Esophagus squamous epithelium (tissue), 5 donors: Measurements from ENCODE around the gene PIPOX. TPM values are rescaled to one million over a fixed set of nuclear protein-coding genes. Genes with fewer than 3 reads are reported as not detected.

Experiments
- DNase-seq: peaks from one replicate; lab custom pipeline; 2025; lab: John Stamatoyannopoulos, UW
- H3K27ac ChIP-seq, 4 donors: fragments of 200-600 bp; sonication (generic); one replicate each; pipeline ENCODE4 v1.5.1; 2016 to 2019; ENCODE audit warnings: mild to moderate bottlenecking in 1 of 4
- H3K27me3 ChIP-seq, 4 donors: fragments of 200-600 bp; sonication (generic); 1 replicate in 3 of 4; 2 replicates in 1 of 4; pipeline versions ENCODE4 v1.5.1 to v1.6.0; 2017 to 2021; ENCODE audit warnings: antibody characterized with exemption in 1 of 4
- H3K36me3 ChIP-seq, 3 donors: fragments of 200-600 bp; sonication (generic); one replicate each; pipeline ENCODE4 v1.5.1; 2016 to 2019
- H3K4me1 ChIP-seq, 3 donors: fragments of 200-600 bp; sonication (generic); one replicate each; pipeline ENCODE4 v1.5.1; 2017 to 2019
- H3K4me3 ChIP-seq, 4 donors: fragments of 200-600 bp; sonication (generic); 1 replicate in 3 of 4; 2 replicates in 1 of 4; pipeline ENCODE4 v1.5.1; 2016 to 2019; ENCODE audit warnings: mild to moderate bottlenecking in 2 of 4, moderate library complexity in 1 of 4
- H3K9me3 ChIP-seq, 3 donors: fragments of 200-600 bp; sonication (generic); one replicate each; pipeline ENCODE4 v1.5.1; 2016 to 2019
- POLR2A ChIP-seq, 4 donors: fragments of 450-650 bp; IDR thresholded peaks; one replicate each; pipeline ENCODE4 v1.6.1; 2017; ENCODE audit warnings: antibody characterized with exemption in 4 of 4, mild to moderate bottlenecking in 4 of 4, moderate library complexity in 3 of 4
- WGBS, 2 donors: methylation state at CpG; one replicate each; pipeline ENCODE4 v1.1.5; 2018; 5-methylcytosine and 5-hydroxymethylcytosine counted together
- intact Hi-C: fragments of 100-400 bp; cut with DNase I; formaldehyde crosslinking; loops from one replicate; pipeline ENCODE4 v1.15.0; 2022
- total RNA-seq, 4 donors: library from RNA; depleted of rRNA; stranded (reverse); fragments of >200 nt; gene quantifications; one replicate each; pipeline ENCODE4 v1.1.0, GENCODE V29; 2016
- TF ChIP-seq, protein P1 (sequence below), 6 experiments: fragments of 450-650 bp in 4 of 6; fragments of 200-600 bp in 2 of 6; sonication (generic) in 2 of 6; IDR thresholded peaks; one replicate each; pipeline ENCODE4 v1.5.1; 2016 to 2019; ENCODE audit warnings: antibody characterized with exemption in 6 of 6, mild to moderate bottlenecking in 4 of 6, moderate library complexity in 4 of 6
- donor health status: DM: yes; HTN: yes; CAD: no.

PIPOX gene
- total RNA-seq, 4 donors from 2014 or later, result 1.3 to 4.2 TPM; not detected in 2

- H3K4me3 ChIP-seq, result no peak overlapping the region
- TF ChIP-seq, protein P1, sequence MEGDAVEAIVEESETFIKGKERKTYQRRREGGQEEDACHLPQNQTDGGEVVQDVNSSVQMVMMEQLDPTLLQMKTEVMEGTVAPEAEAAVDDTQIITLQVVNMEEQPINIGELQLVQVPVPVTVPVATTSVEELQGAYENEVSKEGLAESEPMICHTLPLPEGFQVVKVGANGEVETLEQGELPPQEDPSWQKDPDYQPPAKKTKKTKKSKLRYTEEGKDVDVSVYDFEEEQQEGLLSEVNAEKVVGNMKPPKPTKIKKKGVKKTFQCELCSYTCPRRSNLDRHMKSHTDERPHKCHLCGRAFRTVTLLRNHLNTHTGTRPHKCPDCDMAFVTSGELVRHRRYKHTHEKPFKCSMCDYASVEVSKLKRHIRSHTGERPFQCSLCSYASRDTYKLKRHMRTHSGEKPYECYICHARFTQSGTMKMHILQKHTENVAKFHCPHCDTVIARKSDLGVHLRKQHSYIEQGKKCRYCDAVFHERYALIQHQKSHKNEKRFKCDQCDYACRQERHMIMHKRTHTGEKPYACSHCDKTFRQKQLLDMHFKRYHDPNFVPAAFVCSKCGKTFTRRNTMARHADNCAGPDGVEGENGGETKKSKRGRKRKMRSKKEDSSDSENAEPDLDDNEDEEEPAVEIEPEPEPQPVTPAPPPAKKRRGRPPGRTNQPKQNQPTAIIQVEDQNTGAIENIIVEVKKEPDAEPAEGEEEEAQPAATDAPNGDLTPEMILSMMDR (IDR thresholded peaks at IDR 0.05), result no peak
- no peak overlapping the region for H3K27ac ChIP-seq
- no peaks in the 10 kb centered on the region for H3K4me1 ChIP-seq
- H3K36me3 ChIP-seq, result no peaks in the 10 kb centered on the region
- no peak for DNase-seq
- peaks cover 0 to 11% (median 0%) of the 10 kb centered on the region in 4 donors for H3K27me3 ChIP-seq
- H3K9me3 ChIP-seq, result no peaks in the 10 kb centered on the region
- intact Hi-C loops, result no loop called here
- WGBS, 2 donors, result 53 to 69% methylated on average over 6 of the region's 6 CpGs
Measured at GRCh38 chr17:29060475-29060874, 17.5 kb downstream of the PIPOX start.

DNA sequence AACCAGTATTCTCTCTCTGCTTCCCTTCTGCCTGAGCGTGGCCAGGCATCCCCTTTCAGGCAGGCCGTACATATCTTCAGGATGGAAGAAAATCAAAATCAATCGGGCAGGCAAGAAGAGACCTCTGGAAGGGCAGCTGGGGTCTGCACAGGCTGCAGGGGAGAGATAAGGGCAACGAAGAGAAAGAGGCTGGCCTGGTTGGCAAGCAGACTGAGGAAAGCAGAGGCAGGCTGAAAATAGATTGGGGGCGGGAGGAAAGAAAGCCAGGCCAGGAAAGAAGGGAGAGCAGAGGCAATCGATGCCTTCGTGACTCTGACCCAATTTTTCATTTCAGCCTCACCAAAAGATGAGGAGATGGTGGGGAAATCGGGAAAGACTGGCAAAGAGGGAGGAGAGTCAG is 18.1 kb downstream of the PIPOX start:
- no peak overlapping the region for H3K27ac ChIP-seq
- DNase-seq, result no peak
- no peak for TF ChIP-seq POLR2A (IDR thresholded peaks at IDR 0.05)
- TF ChIP-seq, protein P1 (IDR thresholded peaks at IDR 0.05), result no peak
- 58 to 61% methylated on average over 8 of the region's 8 CpGs for WGBS, 2 donors
- intact Hi-C loops, result no loop called here
- no peak overlapping the region for H3K4me3 ChIP-seq
- peaks cover 0 to 5% (median 0%) of the 10 kb centered on the region in 3 donors for H3K4me1 ChIP-seq
- no peaks in the 10 kb centered on the region for H3K36me3 ChIP-seq
- no peaks in the 10 kb centered on the region for H3K9me3 ChIP-seq
- peaks cover 0 to 12% (median 0%) of the 10 kb centered on the region in 4 donors for H3K27me3 ChIP-seq

- no peak overlapping the region for H3K27ac ChIP-seq
- H3K4me3 ChIP-seq, result no peak overlapping the region
- 83 to 88% methylated on average over 7 to 9 of the region's 9 CpGs for WGBS, 2 donors
- H3K9me3 ChIP-seq, result no peaks in the 10 kb centered on the region
- H3K36me3 ChIP-seq, result no peaks in the 10 kb centered on the region
- TF ChIP-seq, protein P1 (IDR thresholded peaks at IDR 0.05), result no peak
- no peak for TF ChIP-seq POLR2A (IDR thresholded peaks at IDR 0.05)
- no peak for DNase-seq
- H3K4me1 ChIP-seq, result peaks cover 0 to 6% (median 0%) of the 10 kb centered on the region in 3 donors
- intact Hi-C loops, result no loop called here
- peaks cover 0 to 13% (median 0%) of the 10 kb centered on the region in 4 donors for H3K27me3 ChIP-seq
Measured at GRCh38 chr17:29062215-29062614, 19.3 kb downstream of the PIPOX start.

- intact Hi-C loops, result no loop called here
- 75 to 88% methylated on average over 7 of the region's 7 CpGs for WGBS, 2 donors
- TF ChIP-seq, protein P1 (IDR thresholded peaks at IDR 0.05), result no peak
- no peak for TF ChIP-seq POLR2A (IDR thresholded peaks at IDR 0.05)
Measured at GRCh38 chr17:29063992-29064391, 21.1 kb downstream of the PIPOX start.

GRCh38 chr17:29066047-29066446 is 23.1 kb downstream of the PIPOX start:
- H3K4me3 ChIP-seq, result no peak overlapping the region
- H3K27ac ChIP-seq, result no peak overlapping the region
- intact Hi-C loops, result no loop called here
- H3K4me1 ChIP-seq, result peaks cover 4 to 21% (median 6%) of the 10 kb centered on the region in 3 donors
- H3K9me3 ChIP-seq, result no peaks in the 10 kb centered on the region
- H3K27me3 ChIP-seq, result peaks cover 0 to 13% (median 0%) of the 10 kb centered on the region in 4 donors
- DNase-seq, result no peak
- TF ChIP-seq, protein P1 (IDR thresholded peaks at IDR 0.05), result no peak
- no peak for TF ChIP-seq POLR2A (IDR thresholded peaks at IDR 0.05)
- no peaks in the 10 kb centered on the region for H3K36me3 ChIP-seq
- WGBS, 2 donors, result 29 to 39% methylated on average over 5 to 7 of the region's 7 CpGs

More at GRCh38 chr17:29063992-29064391, 21.1 kb downstream of the PIPOX start:
- no peak overlapping the region for H3K27ac ChIP-seq
- no peaks in the 10 kb centered on the region for H3K9me3 ChIP-seq
- no peak overlapping the region for H3K4me3 ChIP-seq
- no peak for DNase-seq
- peaks cover 0 to 6% (median 0%) of the 10 kb centered on the region in 3 donors for H3K4me1 ChIP-seq
- H3K27me3 ChIP-seq, result peaks cover 0 to 13% (median 0%) of the 10 kb centered on the region in 4 donors
- H3K36me3 ChIP-seq, result no peaks in the 10 kb centered on the region
